Stomach (tissue), 4 donors: Measurements from ENCODE around the gene RBMS3.

ENCODE experiments used
- POLR2AphosphoS5 ChIP-seq, 3 donors: sonication (generic); formaldehyde crosslinking; IDR thresholded peaks; one replicate each; pipeline ENCODE4 v1.6.1; 2016; ENCODE audit warnings: antibody characterized with exemption in 3 of 3
- TF ChIP-seq, protein P1 (sequence below), 7 experiments: fragments of 450-650 bp in 4 of 7; fragments of 200-600 bp in 3 of 7; sonication (generic) in 3 of 7; IDR thresholded peaks; one replicate each; pipeline ENCODE4 v1.5.1; 2016 to 2019; ENCODE audit warnings: antibody characterized with exemption in 7 of 7, control low read depth in 2 of 7, mild to moderate bottlenecking in 1 of 7

GRCh38 chr3:29475854-29476253 is 195.0 kb downstream of the RBMS3 start:
- TF ChIP-seq, protein P1, sequence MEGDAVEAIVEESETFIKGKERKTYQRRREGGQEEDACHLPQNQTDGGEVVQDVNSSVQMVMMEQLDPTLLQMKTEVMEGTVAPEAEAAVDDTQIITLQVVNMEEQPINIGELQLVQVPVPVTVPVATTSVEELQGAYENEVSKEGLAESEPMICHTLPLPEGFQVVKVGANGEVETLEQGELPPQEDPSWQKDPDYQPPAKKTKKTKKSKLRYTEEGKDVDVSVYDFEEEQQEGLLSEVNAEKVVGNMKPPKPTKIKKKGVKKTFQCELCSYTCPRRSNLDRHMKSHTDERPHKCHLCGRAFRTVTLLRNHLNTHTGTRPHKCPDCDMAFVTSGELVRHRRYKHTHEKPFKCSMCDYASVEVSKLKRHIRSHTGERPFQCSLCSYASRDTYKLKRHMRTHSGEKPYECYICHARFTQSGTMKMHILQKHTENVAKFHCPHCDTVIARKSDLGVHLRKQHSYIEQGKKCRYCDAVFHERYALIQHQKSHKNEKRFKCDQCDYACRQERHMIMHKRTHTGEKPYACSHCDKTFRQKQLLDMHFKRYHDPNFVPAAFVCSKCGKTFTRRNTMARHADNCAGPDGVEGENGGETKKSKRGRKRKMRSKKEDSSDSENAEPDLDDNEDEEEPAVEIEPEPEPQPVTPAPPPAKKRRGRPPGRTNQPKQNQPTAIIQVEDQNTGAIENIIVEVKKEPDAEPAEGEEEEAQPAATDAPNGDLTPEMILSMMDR (IDR thresholded peaks at IDR 0.05), result no peak
- no peak for TF ChIP-seq POLR2AphosphoS5 (IDR thresholded peaks at IDR 0.05)
